ENCODE data around the gene ERVMER34-1. TPM values are rescaled to one million over a fixed set of nuclear protein-coding genes. Genes with fewer than 3 reads are reported as not detected.
A peak's percentile ranks its signal among the peaks of the same experiment; 100 is the strongest.

Gene ERVMER34-1, protein sequence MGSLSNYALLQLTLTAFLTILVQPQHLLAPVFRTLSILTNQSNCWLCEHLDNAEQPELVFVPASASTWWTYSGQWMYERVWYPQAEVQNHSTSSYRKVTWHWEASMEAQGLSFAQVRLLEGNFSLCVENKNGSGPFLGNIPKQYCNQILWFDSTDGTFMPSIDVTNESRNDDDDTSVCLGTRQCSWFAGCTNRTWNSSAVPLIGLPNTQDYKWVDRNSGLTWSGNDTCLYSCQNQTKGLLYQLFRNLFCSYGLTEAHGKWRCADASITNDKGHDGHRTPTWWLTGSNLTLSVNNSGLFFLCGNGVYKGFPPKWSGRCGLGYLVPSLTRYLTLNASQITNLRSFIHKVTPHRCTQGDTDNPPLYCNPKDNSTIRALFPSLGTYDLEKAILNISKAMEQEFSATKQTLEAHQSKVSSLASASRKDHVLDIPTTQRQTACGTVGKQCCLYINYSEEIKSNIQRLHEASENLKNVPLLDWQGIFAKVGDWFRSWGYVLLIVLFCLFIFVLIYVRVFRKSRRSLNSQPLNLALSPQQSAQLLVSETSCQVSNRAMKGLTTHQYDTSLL
- polyA plus RNA-seq (2013, experiment 1 of 2): 18.4 TPM
- polyA plus RNA-seq (2013, experiment 2 of 2): 16.1 TPM

DNA sequence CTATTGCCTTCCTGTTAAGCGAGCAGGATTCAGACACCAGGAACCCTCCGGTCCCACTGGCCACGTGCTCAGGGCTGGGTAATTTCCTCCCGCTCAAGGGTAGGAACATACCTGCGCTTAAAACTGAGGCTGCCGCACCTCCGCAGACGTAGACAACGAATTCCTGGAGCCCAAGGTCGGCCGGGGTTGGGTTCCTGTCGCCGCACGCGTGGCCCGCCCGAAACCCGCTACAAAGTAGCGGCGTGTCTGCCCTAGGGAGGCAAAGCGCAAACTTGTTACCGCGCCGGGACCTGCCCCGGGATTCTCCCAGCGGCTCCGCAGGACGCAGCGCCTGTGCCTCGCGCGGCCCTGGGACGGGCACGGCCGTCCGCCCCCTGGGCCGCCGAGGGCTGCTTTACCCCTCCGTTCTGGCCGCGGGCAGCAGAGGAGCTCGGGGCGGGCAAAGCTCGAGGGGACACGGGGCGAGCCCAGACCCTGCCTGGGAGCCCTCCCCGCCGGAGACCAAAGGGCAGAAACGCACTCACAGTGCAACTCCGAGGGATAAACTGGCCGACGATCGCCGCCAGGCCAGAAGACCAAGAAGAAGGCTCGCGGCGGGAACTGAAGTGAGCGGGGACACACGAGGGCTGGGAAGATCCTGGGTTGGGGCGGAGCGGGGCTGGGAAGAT lies at the start of gene ERVMER34-1:
TSS of gene ERVMER34-1 (minus strand) at position 607 of the 668 bp plus-strand sequence. CDS start 5,905 bp downstream, outside the sequence.
- Histone ChIP-seq H3K36me3 (ENCODE audit: insufficient read depth, low read length) (peaks cover 12% of the 10 kb centered on the region; the same call in 1 of the 2 replicates), H3K27me3 (ENCODE audit: insufficient read depth, low read length) (peaks cover 34% of the 10 kb centered on the region), H3K4me3 (ENCODE audit: low read length) (peak within 1 kb of the TSS; percentile 55), H3K9me3 (ENCODE audit: insufficient read depth, low read depth, low read length) (no peaks in the 10 kb centered on the region; the same call in 1 of the 2 replicates), H3K27ac (ENCODE audit: low read depth, low read length) (no peak within 1 kb of the TSS), H3K9ac (ENCODE audit: low read depth, low read length) (peak within 1 kb of the TSS; percentile 60), H3K4me1 (ENCODE audit: insufficient read depth, low read length) (no peaks in the 10 kb centered on the region; the same call in 1 of the 2 replicates)
- 5% methylated on average over 61 of the region's 61 CpGs for WGBS

DNA sequence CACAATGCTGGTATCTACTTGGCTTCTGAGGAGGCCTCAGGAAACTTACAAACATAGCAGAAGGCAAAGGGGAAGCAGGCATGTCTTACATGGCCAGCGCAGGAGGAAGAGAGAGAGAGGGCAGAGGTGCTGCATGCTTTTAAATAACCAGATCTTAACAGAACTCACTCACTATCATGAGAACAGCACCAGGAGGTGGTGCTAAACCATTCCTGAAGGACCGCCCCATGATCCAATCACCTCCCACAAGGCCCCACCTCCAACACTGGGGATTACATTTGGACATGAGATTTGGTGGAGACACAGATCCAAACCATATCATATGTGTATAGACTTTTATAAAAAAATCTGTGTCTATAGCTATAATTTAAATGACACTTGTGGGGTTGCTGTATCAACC lies 48.6 kb upstream of the ERVMER34-1 start:
- 100% methylated on average over 1 of the region's 2 CpGs for WGBS
- Histone ChIP-seq H3K4me3 (ENCODE audit: low read length) (no peak overlapping the region), H3K36me3 (ENCODE audit: insufficient read depth, low read length) (no peaks in the 10 kb centered on the region), H3K9ac (ENCODE audit: low read depth, low read length) (no peak overlapping the region), H3K27ac (ENCODE audit: low read depth, low read length) (no peak overlapping the region), H3K4me1 (ENCODE audit: insufficient read depth, low read length) (no peaks in the 10 kb centered on the region), H3K9me3 (ENCODE audit: insufficient read depth, low read depth, low read length) (no peaks in the 10 kb centered on the region), H3K27me3 (ENCODE audit: insufficient read depth, low read length) (no peaks in the 10 kb centered on the region)

DNA sequence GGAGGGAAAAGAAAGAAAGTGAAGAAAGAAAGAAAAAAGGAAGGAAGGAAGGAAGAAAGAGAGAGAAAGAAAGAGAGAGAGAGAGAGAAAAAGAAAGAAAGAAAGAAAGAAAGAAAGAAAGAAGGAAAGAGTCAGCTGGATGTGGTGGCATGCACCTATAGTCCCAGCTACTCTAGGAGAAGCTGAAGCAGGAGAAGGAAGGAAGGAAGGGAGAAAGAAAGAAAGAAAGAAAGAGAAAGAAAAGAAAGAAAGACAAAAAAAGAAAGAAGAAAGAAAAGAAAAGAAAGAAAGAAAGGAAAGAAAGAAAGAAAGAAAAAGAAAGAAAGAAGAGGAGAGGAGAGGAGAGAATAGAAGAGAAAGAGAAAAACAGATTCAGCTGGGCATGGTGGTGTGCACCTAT lies 44.3 kb upstream of the ERVMER34-1 start:
- Histone ChIP-seq H3K4me3 (ENCODE audit: low read length) (no peak overlapping the region), H3K9ac (ENCODE audit: low read depth, low read length) (no peak overlapping the region), H3K4me1 (ENCODE audit: insufficient read depth, low read length) (no peaks in the 10 kb centered on the region), H3K27me3 (ENCODE audit: insufficient read depth, low read length) (no peaks in the 10 kb centered on the region), H3K27ac (ENCODE audit: low read depth, low read length) (no peak overlapping the region), H3K9me3 (ENCODE audit: insufficient read depth, low read depth, low read length) (no peaks in the 10 kb centered on the region), H3K36me3 (ENCODE audit: insufficient read depth, low read length) (no peaks in the 10 kb centered on the region)

DNA sequence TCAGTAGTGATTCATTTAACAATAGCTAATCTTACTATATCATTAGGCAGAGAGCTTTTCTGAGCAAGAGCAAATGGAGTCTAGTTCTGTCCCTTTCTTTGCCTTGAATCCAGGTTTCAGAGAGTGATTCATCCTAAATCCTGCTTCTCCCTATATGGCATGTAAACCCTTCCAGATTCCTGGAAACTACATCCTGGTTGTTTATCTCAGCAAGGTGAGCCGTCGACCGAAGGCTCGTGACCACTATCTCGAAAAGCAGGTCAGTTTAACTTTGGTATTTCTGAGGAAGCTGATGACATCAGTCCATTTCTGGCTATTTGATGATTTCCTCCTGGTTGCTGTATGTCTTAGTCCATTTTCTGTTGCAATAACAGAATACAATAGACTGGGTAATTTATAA lies 40.7 kb upstream of the ERVMER34-1 start:
- no peaks in the 10 kb centered on the region for H3K36me3 ChIP-seq (ENCODE audit: insufficient read depth, low read length)
- WGBS: 90% methylated on average over 5 of the region's 5 CpGs
- H3K9ac ChIP-seq (ENCODE audit: low read depth, low read length): no peak overlapping the region
- no peaks in the 10 kb centered on the region for H3K27me3 ChIP-seq (ENCODE audit: insufficient read depth, low read length)
- H3K4me3 ChIP-seq (ENCODE audit: low read length): no peak overlapping the region
- H3K27ac ChIP-seq (ENCODE audit: low read depth, low read length): no peak overlapping the region
- H3K9me3 ChIP-seq (ENCODE audit: insufficient read depth, low read depth, low read length): no peaks in the 10 kb centered on the region
- no peaks in the 10 kb centered on the region for H3K4me1 ChIP-seq (ENCODE audit: insufficient read depth, low read length)

DNA sequence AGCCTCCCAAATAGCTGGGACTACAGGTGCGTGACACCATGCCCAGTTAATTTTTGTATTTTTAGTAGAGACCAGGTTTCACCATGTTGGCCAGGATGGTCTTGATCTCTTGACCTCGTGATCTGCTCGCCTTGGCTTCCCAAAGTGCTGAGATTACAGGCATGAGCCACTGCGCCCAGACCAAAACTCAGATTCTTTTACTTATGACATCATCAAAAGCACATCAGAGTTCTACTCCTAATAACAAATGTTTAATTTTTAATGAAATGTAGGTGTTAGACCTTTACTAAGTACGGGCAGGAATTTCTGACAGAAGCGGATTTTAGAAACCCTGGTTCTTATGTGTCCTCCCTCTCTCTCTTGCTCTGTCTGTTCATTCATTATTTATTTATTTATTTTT lies 38.5 kb upstream of the ERVMER34-1 start:
- H3K9me3 ChIP-seq (ENCODE audit: insufficient read depth, low read depth, low read length): no peaks in the 10 kb centered on the region
- no peak overlapping the region for H3K4me3 ChIP-seq (ENCODE audit: low read length)
- no peaks in the 10 kb centered on the region for H3K36me3 ChIP-seq (ENCODE audit: insufficient read depth, low read length)
- H3K9ac ChIP-seq (ENCODE audit: low read depth, low read length): no peak overlapping the region
- WGBS: 95% methylated on average over 4 of the region's 6 CpGs
- no peak overlapping the region for H3K27ac ChIP-seq (ENCODE audit: low read depth, low read length)
- H3K4me1 ChIP-seq (ENCODE audit: insufficient read depth, low read length): no peaks in the 10 kb centered on the region
- H3K27me3 ChIP-seq (ENCODE audit: insufficient read depth, low read length): no peaks in the 10 kb centered on the region

DNA sequence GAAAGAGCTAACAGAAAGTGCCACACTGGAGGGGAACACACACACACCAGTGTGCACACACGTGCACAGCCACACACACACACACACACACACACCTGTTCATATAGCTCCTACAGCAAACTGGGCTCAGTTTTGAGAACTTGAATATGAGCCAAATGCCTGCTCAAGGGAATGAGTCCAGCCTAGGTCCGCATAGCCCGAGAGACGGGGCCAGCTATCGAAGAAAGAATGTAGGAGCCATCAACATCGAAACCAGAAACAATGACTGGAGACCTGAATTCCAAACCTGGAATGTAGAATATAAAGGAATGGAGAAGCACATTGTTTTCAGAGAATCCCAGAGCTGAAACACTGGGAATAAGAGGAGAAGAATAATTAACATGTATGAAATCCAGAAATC lies 37.6 kb upstream of the ERVMER34-1 start:
- H3K9me3 ChIP-seq (ENCODE audit: insufficient read depth, low read depth, low read length): no peaks in the 10 kb centered on the region
- no peak overlapping the region for H3K9ac ChIP-seq (ENCODE audit: low read depth, low read length)
- H3K4me3 ChIP-seq (ENCODE audit: low read length): no peak overlapping the region
- no peaks in the 10 kb centered on the region for H3K4me1 ChIP-seq (ENCODE audit: insufficient read depth, low read length)
- no peaks in the 10 kb centered on the region for H3K36me3 ChIP-seq (ENCODE audit: insufficient read depth, low read length)
- H3K27ac ChIP-seq (ENCODE audit: low read depth, low read length): no peak overlapping the region
- WGBS: 90% methylated on average over 6 of the region's 6 CpGs
- H3K27me3 ChIP-seq (ENCODE audit: insufficient read depth, low read length): no peaks in the 10 kb centered on the region

DNA sequence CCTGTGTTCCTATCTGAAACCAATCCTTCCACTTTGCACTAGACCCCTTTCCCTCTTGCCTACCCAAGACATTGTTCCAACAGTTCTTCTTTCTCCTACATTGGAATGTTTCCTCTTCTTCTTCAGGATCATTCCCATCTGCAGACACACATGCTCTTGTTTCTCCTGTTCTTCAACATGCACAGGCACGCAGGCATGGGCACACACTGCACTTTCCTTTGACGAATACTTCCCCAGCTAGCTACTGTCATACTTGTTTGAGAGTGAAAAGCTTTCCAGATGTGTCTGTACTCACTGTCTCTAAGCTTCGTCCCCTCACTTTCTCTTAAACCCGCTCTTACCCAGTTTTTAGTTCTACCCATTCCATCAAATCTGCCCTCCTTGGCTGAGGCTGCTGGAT lies 31.8 kb upstream of the ERVMER34-1 start:
- no peaks in the 10 kb centered on the region for H3K36me3 ChIP-seq (ENCODE audit: insufficient read depth, low read length)
- H3K9me3 ChIP-seq (ENCODE audit: insufficient read depth, low read depth, low read length): no peaks in the 10 kb centered on the region
- H3K27ac ChIP-seq (ENCODE audit: low read depth, low read length): no peak overlapping the region
- no peak overlapping the region for H3K4me3 ChIP-seq (ENCODE audit: low read length)
- H3K4me1 ChIP-seq (ENCODE audit: insufficient read depth, low read length): no peaks in the 10 kb centered on the region
- WGBS: 92% methylated on average over 4 of the region's 4 CpGs
- H3K9ac ChIP-seq (ENCODE audit: low read depth, low read length): no peak overlapping the region
- H3K27me3 ChIP-seq (ENCODE audit: insufficient read depth, low read length): no peaks in the 10 kb centered on the region

DNA sequence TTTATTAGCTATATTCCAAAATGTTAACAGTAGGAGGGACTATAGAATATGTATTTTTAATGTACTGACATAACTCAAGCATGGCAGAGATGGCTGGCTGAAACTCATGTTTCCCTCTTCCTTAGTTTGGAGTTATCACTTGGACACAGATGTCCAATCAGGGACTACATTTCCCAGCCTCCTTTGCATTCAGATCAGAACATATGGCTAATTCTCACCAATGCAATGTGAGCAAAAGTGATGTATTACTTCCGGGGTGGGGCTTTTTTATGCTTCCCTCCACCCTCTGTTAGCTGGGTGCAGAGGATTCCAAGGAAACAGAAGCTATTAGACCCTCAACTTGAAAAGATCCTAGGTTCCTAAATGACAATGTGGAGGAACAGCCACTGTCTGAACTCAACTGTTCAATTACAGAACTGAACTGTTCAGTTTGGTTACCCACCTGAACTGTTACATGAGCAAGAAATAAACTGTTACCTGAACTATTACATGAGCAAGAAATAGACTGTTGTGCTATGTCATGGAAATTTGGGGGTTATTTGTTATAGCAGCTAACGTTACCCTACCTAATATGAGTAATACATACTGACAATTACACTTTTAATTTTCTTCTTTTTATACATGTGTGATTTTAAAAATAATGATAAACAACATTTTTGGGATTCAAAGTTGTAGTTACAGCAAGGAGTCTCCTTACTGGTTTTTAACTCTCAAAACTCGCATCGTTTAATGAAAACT lies 29.6 kb upstream of the ERVMER34-1 start:
- Histone ChIP-seq H3K27me3 (ENCODE audit: insufficient read depth, low read length) (no peaks in the 10 kb centered on the region), H3K36me3 (ENCODE audit: insufficient read depth, low read length) (no peaks in the 10 kb centered on the region), H3K27ac (ENCODE audit: low read depth, low read length) (no peak overlapping the region), H3K4me3 (ENCODE audit: low read length) (no peak overlapping the region), H3K9ac (ENCODE audit: low read depth, low read length) (no peak overlapping the region), H3K4me1 (ENCODE audit: insufficient read depth, low read length) (no peaks in the 10 kb centered on the region), H3K9me3 (ENCODE audit: insufficient read depth, low read depth, low read length) (no peaks in the 10 kb centered on the region)
- WGBS: 86% methylated on average over 3 of the region's 4 CpGs

DNA sequence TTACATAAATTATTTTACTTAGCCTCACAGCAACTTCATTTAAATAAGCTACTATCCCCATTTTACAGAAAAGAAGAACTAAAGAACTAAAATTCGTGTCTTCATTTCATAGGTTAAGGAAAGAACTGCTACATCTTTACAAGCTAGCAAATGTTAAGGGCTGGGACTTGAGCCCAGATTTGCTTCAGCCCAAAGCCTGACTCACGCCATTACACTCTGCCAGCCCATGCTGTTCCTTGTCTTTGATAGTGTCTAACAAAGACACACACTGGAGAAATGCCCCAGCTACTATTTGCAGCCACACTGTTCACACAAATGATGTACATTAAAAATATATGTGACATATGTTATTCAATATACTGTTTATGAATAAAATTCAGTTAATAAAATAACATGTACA lies 29.0 kb upstream of the ERVMER34-1 start:
- no peaks in the 10 kb centered on the region for H3K27me3 ChIP-seq (ENCODE audit: insufficient read depth, low read length)
- no peak overlapping the region for H3K4me3 ChIP-seq (ENCODE audit: low read length)
- H3K4me1 ChIP-seq (ENCODE audit: insufficient read depth, low read length): no peaks in the 10 kb centered on the region
- H3K9me3 ChIP-seq (ENCODE audit: insufficient read depth, low read depth, low read length): no peaks in the 10 kb centered on the region
- 93% methylated on average over 2 of the region's 2 CpGs for WGBS
- no peak overlapping the region for H3K9ac ChIP-seq (ENCODE audit: low read depth, low read length)
- no peak overlapping the region for H3K27ac ChIP-seq (ENCODE audit: low read depth, low read length)
- no peaks in the 10 kb centered on the region for H3K36me3 ChIP-seq (ENCODE audit: insufficient read depth, low read length)

DNA sequence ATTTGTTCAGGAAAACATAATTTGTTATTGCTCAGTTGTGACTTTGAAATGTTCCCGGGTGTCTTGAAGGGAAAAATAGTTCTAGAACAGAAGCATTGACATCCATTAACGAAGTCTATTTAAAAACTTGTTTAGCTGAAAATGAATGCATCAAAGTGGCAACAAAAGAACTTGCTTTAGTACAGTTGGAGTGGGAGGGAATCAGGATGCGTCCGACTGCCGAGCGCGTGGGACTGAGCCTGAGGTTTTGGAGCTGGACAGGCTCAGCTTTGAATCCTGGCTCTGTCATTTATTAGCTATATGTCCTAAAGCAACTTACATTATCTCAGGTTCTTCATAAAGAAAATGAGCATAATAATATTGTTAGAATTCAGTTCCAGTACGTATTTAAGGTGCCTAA lies 9.0 kb upstream of the ERVMER34-1 start:
- Histone ChIP-seq H3K4me3 (ENCODE audit: low read length) (no peak overlapping the region), H3K27me3 (ENCODE audit: insufficient read depth, low read length) (no peaks in the 10 kb centered on the region)
- 93% methylated on average over 8 of the region's 8 CpGs for WGBS

DNA sequence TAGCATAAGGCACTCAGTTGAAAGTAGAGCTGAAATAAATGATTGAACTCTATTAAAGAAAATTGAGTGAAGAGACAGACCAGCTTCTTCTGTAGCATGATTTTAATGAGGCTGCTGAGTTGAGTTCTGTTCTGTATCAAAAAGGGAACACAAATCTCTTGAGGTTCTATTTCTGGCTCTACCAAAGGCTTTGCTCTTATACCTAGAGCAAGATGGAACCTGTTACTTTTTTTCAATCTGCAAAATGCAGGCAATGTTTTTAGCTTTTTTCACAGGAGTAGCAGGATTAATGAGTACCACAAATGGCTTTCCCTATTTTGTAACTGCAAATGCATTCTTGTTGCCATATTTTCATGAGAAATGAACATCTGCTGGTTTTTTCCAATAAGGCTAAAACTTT lies 4.2 kb upstream of the ERVMER34-1 start:
- peaks cover 29% of the 10 kb centered on the region for H3K27me3 ChIP-seq (ENCODE audit: insufficient read depth, low read length)
- H3K27ac ChIP-seq (ENCODE audit: low read depth, low read length): no peak overlapping the region
- H3K9me3 ChIP-seq (ENCODE audit: insufficient read depth, low read depth, low read length): no peaks in the 10 kb centered on the region; the same call in 1 of the 2 replicates
- H3K4me1 ChIP-seq (ENCODE audit: insufficient read depth, low read length): no peaks in the 10 kb centered on the region; the same call in 1 of the 2 replicates
- no peak overlapping the region for H3K9ac ChIP-seq (ENCODE audit: low read depth, low read length)
- no peak overlapping the region for H3K4me3 ChIP-seq (ENCODE audit: low read length)
- no peaks in the 10 kb centered on the region for H3K36me3 ChIP-seq (ENCODE audit: insufficient read depth, low read length)

More for the DNA sequence above, 9.0 kb upstream of the ERVMER34-1 start:
- no peak overlapping the region for H3K9ac ChIP-seq (ENCODE audit: low read depth, low read length)
- no peaks in the 10 kb centered on the region for H3K4me1 ChIP-seq (ENCODE audit: insufficient read depth, low read length)
- no peaks in the 10 kb centered on the region for H3K36me3 ChIP-seq (ENCODE audit: insufficient read depth, low read length)
- no peaks in the 10 kb centered on the region for H3K9me3 ChIP-seq (ENCODE audit: insufficient read depth, low read depth, low read length)
- no peak overlapping the region for H3K27ac ChIP-seq (ENCODE audit: low read depth, low read length)

All from HUES64 (cell line).